ENCODE results near the gene AKAP13.
"Not testable (repeated sequence)": the region's sequence is repeated elsewhere in the genome, so short reads cannot be mapped to it uniquely, and the experiment has no call there.

AKAP13 gene

DNA sequence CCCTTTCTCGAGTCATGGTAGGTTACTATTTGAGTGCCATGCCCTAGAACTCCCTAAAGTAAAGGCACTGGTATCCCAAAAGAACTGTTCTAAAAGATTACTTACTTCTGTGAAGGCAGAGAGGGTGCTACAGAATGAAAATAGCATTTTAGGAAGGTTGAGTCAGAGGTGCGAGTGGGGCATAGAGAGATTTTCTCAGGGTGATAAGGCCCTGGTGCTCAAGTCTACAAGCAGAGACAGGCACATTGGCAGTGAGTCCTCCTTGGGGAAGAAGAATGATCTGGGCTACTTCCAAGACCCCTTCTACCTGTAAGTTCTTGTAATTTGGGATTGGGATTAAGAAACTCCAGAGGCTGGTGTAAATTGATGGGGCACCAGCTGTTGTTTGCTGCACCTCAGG is 96.7 kb downstream of the AKAP13 start:
- H3K4me3 ChIP-seq (ENCODE audit: control insufficient read depth, low read depth, low read length) = no peak overlapping the region
- TF ChIP-seq, protein P1, sequence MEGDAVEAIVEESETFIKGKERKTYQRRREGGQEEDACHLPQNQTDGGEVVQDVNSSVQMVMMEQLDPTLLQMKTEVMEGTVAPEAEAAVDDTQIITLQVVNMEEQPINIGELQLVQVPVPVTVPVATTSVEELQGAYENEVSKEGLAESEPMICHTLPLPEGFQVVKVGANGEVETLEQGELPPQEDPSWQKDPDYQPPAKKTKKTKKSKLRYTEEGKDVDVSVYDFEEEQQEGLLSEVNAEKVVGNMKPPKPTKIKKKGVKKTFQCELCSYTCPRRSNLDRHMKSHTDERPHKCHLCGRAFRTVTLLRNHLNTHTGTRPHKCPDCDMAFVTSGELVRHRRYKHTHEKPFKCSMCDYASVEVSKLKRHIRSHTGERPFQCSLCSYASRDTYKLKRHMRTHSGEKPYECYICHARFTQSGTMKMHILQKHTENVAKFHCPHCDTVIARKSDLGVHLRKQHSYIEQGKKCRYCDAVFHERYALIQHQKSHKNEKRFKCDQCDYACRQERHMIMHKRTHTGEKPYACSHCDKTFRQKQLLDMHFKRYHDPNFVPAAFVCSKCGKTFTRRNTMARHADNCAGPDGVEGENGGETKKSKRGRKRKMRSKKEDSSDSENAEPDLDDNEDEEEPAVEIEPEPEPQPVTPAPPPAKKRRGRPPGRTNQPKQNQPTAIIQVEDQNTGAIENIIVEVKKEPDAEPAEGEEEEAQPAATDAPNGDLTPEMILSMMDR (IDR thresholded peaks at IDR 0.05; ENCODE audit: control insufficient read depth, insufficient read depth, low read depth, low read length, missing control alignments) = no peak
- DNase-seq (ENCODE audit: low read depth) = no peak

DNA sequence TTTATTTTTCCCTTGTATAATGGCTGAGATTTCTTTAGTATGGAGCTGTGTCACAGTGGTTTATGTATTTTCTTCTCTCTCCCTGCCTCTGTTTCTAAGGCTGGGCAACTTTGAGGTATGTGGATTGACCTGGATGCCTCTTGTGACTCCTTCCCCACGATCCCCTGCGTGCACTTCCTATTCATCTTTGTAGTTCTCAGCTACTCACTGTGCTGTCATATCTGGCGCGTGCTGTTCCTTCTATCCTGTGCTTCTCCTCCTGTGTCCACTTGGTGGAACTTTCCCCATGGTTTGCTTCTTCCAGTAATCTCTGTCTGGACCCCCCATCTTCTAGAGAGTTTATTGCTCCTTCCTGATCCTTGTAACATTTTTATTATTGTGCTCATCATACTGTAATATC is 97.3 kb downstream of the AKAP13 start:
- H3K4me3 ChIP-seq (ENCODE audit: control insufficient read depth, low read depth, low read length) = no peak overlapping the region
- TF ChIP-seq, protein P1 (IDR thresholded peaks at IDR 0.05; ENCODE audit: control insufficient read depth, insufficient read depth, low read depth, low read length, missing control alignments) = peak; percentile 6
- DNase-seq (ENCODE audit: low read depth) = no peak

DNA sequence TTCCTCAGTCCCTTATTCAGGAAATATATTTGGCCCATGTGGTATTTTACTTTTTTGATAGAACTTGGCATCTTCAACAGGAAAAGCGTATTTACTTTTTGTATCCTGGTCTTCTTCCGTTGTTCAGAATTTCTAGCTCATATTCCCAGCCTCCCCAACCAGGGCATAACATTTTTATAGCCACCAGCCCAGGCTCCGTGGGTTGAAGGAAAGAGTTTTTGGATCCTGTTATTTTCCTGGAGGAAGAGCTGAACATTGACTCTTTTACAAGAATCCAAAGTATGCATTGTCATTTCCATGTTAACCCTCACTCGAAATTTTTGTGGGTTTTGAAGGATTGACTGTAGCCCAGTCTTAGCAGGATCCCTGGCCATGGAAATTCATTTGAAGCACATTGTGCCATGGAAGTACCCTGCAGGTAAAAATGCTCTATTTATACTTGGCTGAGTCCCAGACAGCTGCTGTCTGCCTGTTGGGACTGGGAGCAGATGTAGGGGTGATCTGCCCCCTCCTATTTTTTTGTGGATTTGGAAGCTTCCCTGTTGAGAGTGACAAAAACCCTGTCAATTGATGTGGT is 98.8 kb downstream of the AKAP13 start:
- no peak overlapping the region for H3K4me3 ChIP-seq (ENCODE audit: control insufficient read depth, low read depth, low read length)
- DNase-seq (ENCODE audit: low read depth) = peak; percentile 46
- TF ChIP-seq, protein P1 (IDR thresholded peaks at IDR 0.05; ENCODE audit: control insufficient read depth, insufficient read depth, low read depth, low read length, missing control alignments) = no peak

DNA sequence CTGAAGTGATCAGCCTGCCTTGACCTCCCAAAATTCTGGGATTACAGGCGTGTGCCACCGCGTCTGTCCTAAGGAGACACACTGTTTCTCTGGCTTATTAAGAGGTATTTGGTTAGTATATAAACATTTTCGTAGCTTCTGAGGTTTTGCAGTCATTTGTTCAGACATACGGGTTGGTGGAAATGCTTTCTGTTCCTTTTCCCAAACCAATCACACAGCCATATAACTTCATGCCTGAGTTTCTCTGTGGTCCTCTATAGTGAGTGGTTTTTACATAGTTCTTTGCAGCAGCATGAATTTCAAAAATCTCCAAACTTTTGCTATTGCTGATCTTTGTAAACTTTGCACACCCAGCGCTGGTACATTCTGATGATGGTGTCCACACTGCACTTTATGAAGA is 100.5 kb downstream of the AKAP13 start:
- H3K4me3 ChIP-seq (ENCODE audit: control insufficient read depth, low read depth, low read length) = no peak overlapping the region
- DNase-seq (ENCODE audit: low read depth) = no peak
- TF ChIP-seq, protein P1 (IDR thresholded peaks at IDR 0.05; ENCODE audit: control insufficient read depth, insufficient read depth, low read depth, low read length, missing control alignments) = no peak

DNA sequence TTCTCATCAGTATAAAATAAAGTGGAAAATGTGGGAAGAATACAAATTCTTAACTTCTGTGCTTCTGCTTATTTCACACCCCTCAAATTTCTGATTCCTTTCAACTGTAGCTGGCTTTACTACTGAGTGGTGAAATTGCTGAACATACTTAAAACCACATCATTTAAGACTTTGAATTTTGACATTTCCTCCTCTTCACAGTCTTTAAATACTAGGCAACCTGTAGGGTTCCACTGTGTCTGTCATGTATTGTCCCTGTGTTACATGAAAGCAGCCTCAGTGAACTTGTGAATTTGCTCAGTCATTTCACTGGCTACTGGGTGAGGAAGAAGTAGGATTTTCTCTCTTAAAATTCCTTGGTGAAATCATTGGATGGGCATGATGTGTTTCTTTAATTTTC is 101.1 kb downstream of the AKAP13 start:
- not testable (repeated sequence) for H3K4me3 ChIP-seq (ENCODE audit: control insufficient read depth, low read depth, low read length); DNase-seq (ENCODE audit: low read depth)

DNA sequence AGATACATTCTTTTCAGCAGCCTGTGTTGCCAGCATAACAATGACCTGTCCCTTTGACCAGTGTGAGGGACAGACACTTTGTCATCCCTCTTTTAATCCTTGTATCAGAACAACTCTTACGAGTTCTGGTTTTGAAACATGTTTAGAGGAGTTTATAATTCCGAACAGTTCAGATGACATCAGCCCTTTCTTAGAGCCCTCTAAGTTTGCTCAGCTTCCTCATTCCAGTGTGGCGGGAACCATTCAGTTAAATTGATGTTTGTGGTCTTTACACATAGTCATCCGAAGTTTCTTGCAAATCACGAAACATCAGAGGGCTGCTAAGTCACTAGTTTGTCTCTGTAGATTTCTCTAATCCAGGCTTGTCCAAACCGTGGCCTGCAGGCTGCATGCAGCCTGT is 102.5 kb downstream of the AKAP13 start:
- DNase-seq (ENCODE audit: low read depth) = peak; percentile 74
- no peak overlapping the region for H3K4me3 ChIP-seq (ENCODE audit: control insufficient read depth, low read depth, low read length)
- TF ChIP-seq, protein P1 (IDR thresholded peaks at IDR 0.05; ENCODE audit: control insufficient read depth, insufficient read depth, low read depth, low read length, missing control alignments) = no peak

DNA sequence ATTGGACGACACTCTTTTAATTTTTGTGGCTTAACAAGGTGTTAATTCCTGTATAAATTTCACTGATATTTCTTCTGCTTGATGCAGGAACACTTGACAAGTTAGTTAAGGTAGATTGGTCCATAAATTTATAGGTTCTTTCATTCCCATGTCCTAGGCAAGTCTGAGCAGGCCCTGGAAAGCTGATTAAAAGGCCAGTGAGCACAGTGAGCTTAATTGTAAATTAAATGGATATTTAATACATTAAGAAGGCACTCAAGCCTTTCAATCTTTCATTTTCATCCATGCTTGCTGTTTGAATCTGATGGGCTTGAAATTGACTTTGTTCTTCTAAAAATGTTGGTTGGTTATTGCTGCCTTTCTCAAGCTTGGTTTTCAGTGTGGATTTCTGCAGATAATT is 103.6 kb downstream of the AKAP13 start:
- H3K4me3 ChIP-seq (ENCODE audit: control insufficient read depth, low read depth, low read length); DNase-seq (ENCODE audit: low read depth): not testable (repeated sequence)

DNA sequence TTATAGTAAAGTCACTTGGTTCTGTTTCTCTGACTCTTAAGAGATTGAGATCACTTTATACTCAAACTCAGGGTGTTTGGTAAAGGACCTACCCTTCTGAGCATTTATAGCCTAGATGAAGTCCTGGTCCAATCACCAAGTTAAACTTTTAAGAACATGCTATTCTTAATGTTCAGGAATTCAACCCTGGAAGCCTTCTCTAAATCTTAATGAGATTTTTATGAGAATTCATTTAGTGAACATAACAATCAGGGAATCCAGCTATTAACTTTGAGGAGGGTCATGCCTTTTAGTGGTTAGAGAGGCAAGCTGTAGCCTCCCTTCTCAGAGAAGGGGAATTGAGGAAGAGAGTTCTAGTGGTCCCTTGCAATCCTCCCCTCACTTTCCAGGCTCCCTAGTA is 104.5 kb downstream of the AKAP13 start:
- not testable (repeated sequence) for H3K4me3 ChIP-seq (ENCODE audit: control insufficient read depth, low read depth, low read length); DNase-seq (ENCODE audit: low read depth)
